ENCODE results near the gene SLC25A4. TPM values are rescaled to one million over a fixed set of nuclear protein-coding genes. Genes with fewer than 3 reads are reported as not detected.

SLC25A4 gene
- total RNA-seq, 3 donors from 2014 or later: 15.2 to 21.4 (median 19.3) TPM

DNA sequence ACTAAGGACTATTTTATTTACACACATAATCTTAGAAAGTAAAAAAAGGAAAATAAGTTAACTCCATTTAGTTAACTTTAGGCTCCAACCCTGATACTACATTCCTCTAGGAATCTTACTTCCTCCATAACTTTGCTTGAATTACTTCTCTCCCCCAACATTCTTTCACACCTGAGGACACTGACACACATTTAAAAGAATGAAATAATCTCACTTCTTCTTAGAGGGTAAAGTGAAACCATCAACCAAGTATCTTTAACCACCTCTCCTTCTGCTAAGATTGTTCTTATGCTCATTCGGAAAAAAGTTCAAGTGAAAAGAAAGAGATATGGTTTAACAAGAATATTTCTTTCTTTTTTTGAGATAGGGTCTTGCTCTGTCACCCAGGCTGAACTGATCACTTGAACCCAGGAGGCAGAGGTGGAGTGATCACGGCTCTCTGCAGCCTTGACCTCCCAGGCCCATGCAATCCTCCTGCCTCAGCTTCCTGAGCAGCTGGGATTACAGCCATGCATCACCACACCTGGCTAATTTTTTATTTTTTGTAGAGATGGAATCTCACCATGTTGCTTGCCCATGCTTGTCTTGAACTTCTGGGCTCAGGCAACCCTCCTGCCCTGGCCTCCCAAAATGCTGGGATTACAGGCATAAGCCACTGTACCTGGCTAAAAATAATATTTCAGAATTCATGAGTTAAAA, 28.5 kb downstream of the SLC25A4 start:
- no peaks in the 10 kb centered on the region for H3K4me1 ChIP-seq
- no peak overlapping the region for H3K27ac ChIP-seq
- no peaks in the 10 kb centered on the region for H3K9me3 ChIP-seq
- H3K4me3 ChIP-seq: no peak overlapping the region
- H3K27me3 ChIP-seq: no peaks in the 10 kb centered on the region
- no peak for DNase-seq (ENCODE audit: low spot score in 2 of 2)
- TF ChIP-seq, protein P1, sequence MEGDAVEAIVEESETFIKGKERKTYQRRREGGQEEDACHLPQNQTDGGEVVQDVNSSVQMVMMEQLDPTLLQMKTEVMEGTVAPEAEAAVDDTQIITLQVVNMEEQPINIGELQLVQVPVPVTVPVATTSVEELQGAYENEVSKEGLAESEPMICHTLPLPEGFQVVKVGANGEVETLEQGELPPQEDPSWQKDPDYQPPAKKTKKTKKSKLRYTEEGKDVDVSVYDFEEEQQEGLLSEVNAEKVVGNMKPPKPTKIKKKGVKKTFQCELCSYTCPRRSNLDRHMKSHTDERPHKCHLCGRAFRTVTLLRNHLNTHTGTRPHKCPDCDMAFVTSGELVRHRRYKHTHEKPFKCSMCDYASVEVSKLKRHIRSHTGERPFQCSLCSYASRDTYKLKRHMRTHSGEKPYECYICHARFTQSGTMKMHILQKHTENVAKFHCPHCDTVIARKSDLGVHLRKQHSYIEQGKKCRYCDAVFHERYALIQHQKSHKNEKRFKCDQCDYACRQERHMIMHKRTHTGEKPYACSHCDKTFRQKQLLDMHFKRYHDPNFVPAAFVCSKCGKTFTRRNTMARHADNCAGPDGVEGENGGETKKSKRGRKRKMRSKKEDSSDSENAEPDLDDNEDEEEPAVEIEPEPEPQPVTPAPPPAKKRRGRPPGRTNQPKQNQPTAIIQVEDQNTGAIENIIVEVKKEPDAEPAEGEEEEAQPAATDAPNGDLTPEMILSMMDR (IDR thresholded peaks at IDR 0.05): no peak
- TF ChIP-seq POLR2AphosphoS5 (IDR thresholded peaks at IDR 0.05) (no peak), POLR2A (IDR thresholded peaks at IDR 0.05) (no peak)
- H3K36me3 ChIP-seq: peaks cover 6% of the 10 kb centered on the region
- intact Hi-C loops (cut with DNase I; ENCODE audit: low total_unique reads): no loop called here

DNA sequence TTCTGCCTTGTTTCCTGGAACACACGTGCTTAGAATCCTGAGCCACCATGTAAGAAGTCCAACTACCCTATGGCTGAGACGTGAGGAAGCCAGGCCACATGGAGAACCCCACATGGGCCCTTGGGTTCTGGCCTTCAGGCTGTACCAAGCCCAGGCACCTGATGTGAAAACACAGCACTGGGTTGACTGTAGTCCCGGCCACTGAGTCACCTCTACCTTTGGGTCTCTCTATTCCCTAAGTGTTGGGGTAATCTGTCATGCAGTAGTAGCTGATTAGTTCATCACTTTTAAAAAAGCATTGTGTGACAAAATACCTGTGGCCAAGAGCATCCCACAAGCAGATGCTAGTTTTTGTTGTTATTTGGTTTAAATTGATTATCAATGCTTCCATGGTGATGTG, 36.4 kb downstream of the SLC25A4 start:
- no peaks in the 10 kb centered on the region for H3K36me3 ChIP-seq
- no peaks in the 10 kb centered on the region for H3K27me3 ChIP-seq
- H3K27ac ChIP-seq: no peak overlapping the region
- DNase-seq (ENCODE audit: low spot score in 2 of 2): no peak
- intact Hi-C loops (cut with DNase I; ENCODE audit: low total_unique reads): no loop called here
- H3K9me3 ChIP-seq: no peaks in the 10 kb centered on the region
- H3K4me3 ChIP-seq: no peak overlapping the region
- TF ChIP-seq, protein P1 (IDR thresholded peaks at IDR 0.05): no peak
- no peak for TF ChIP-seq POLR2A (IDR thresholded peaks at IDR 0.05)
- TF ChIP-seq POLR2AphosphoS5 (IDR thresholded peaks at IDR 0.05): no peak
- H3K4me1 ChIP-seq: no peaks in the 10 kb centered on the region

DNA sequence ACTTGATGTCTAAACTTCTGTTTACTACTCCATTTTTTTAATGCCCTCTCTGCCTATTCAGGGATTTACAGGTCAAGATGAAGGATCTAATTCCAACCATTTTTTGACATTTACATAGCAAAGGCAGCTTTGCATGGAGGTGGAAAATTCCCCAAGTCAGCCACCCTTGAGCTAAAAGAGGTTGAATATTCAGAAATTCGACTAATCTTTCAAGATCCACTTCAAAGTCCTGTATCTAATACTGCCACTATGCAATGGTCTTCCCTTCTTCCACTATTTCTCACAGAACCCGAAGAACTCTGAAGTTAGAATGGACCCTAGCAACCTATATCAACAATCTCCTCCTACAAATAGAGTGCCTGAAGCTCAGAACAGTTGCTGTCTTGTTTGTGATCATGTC, 39.2 kb downstream of the SLC25A4 start:
- intact Hi-C loops (cut with DNase I; ENCODE audit: low total_unique reads): loop anchor here (1.0 to 5.0 kb wide), 2 partner anchors 12 to 40 kb away; partner anchors contain the start of gene SLC25A4
- DNase-seq (ENCODE audit: low spot score in 2 of 2): no peak

DNA sequence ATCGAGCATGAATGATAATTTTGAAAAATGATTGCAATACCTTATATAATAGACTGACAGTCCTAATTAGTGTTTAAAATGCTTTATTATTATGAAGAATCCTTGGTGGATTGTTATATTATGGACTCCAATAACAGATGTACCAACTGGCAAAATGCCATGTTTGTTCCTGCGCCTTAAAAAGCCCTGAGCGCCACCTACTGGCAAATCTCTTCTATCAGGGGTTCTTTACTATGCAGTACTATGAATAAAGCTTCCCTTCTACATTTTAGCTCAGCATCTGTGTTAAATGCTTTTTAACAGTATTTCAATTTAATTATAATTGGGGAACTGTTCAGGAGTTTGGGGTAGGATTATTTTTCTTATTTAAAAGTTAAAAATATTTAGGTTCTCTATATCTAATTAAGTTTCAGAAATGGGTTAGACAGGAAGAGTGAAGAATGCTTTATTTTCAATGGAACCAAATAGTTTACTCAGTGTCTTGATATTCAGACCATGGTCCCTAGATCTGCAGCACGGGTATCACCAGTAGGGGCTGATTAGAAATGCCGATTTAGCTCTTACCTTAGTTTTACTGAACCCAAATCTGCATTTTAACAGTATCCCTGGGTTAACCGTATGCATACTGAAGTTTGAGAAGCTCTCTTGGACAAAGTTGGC, 40.7 kb downstream of the SLC25A4 start:
- Histone ChIP-seq H3K4me3 (no peak overlapping the region), H3K4me1 (no peaks in the 10 kb centered on the region), H3K27me3 (no peaks in the 10 kb centered on the region), H3K36me3 (no peaks in the 10 kb centered on the region), H3K27ac (peak overlapping the region in 1 of 2 donors; percentile 10), H3K9me3 (no peaks in the 10 kb centered on the region)
- peak; percentile 71 for DNase-seq (ENCODE audit: low spot score in 2 of 2)
- intact Hi-C loops (cut with DNase I; ENCODE audit: low total_unique reads): loop anchor here (5.0 kb wide), 1 partner anchor 41 kb away; the partner anchor contains the start of gene SLC25A4
- TF ChIP-seq, protein P1 (IDR thresholded peaks at IDR 0.05): peak in 2 of 3 donors; percentile 65 to 72
- no peak for TF ChIP-seq POLR2AphosphoS5 (IDR thresholded peaks at IDR 0.05)
- TF ChIP-seq POLR2A (IDR thresholded peaks at IDR 0.05): no peak

More for the DNA sequence above, 39.2 kb downstream of the SLC25A4 start:
- no peaks in the 10 kb centered on the region for H3K9me3 ChIP-seq
- H3K4me3 ChIP-seq: no peak overlapping the region
- H3K36me3 ChIP-seq: no peaks in the 10 kb centered on the region
- H3K27ac ChIP-seq: no peak overlapping the region
- TF ChIP-seq POLR2A (IDR thresholded peaks at IDR 0.05) (no peak), POLR2AphosphoS5 (IDR thresholded peaks at IDR 0.05) (no peak)
- TF ChIP-seq, protein P1 (IDR thresholded peaks at IDR 0.05): no peak
- no peaks in the 10 kb centered on the region for H3K27me3 ChIP-seq
- no peaks in the 10 kb centered on the region for H3K4me1 ChIP-seq

DNA sequence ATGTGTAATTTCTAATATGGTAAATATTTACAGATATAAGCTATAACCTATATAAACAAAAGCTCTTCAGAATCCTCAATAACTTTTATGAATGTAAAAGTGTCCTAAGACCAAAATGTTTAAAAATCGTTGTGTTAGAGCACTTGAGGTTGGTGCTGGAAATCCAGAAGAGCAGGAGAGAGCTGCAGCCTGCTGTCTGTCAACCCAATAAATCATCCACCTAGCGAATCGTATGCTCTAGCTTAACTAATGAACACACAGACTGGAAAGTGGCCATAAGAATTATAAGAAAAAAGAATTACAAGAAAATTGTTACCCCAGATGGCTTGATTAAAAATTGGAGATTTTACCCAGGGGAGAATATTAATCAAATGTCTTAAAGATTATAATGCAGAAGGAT, 43.7 kb downstream of the SLC25A4 start:
- H3K36me3 ChIP-seq: no peaks in the 10 kb centered on the region
- intact Hi-C loops (cut with DNase I; ENCODE audit: low total_unique reads): no loop called here

More for the DNA sequence above, 43.7 kb downstream of the SLC25A4 start:
- no peak overlapping the region for H3K27ac ChIP-seq
- DNase-seq (ENCODE audit: low spot score in 2 of 2): no peak
- no peaks in the 10 kb centered on the region for H3K4me1 ChIP-seq
- H3K9me3 ChIP-seq: no peaks in the 10 kb centered on the region
- no peaks in the 10 kb centered on the region for H3K27me3 ChIP-seq
- no peak overlapping the region for H3K4me3 ChIP-seq
- no peak for TF ChIP-seq POLR2A (IDR thresholded peaks at IDR 0.05)
- TF ChIP-seq, protein P1 (IDR thresholded peaks at IDR 0.05): no peak
- no peak for TF ChIP-seq POLR2AphosphoS5 (IDR thresholded peaks at IDR 0.05)
